GM21723 (cell line): ENCODE results near the gene SLF1.

Experiments
- ATAC-seq: cut with Tn5 transposase; IDR thresholded peaks from one replicate; pipeline ENCODE4 v1.9.1; 2021; ENCODE audit warnings: mild to moderate bottlenecking, moderate library complexity; ENCODE audit not compliant: unreplicated experiment

The SLF1 gene

GRCh38 chr5:94660506-94660905 lies 42.0 kb downstream of the SLF1 start:
- no peak for ATAC-seq

GRCh38 chr5:94661086-94661485 lies 42.6 kb downstream of the SLF1 start:
- ATAC-seq: no peak

- ATAC-seq: no peak
Measured at GRCh38 chr5:94667937-94668336, 49.5 kb downstream of the SLF1 start.

- no peak for ATAC-seq
Measured at GRCh38 chr5:94670726-94671125, 52.3 kb downstream of the SLF1 start.

- ATAC-seq: no peak
Measured at GRCh38 chr5:94672746-94673145, 54.3 kb downstream of the SLF1 start.

- ATAC-seq: no peak
Measured at GRCh38 chr5:94674490-94675382, 56.3 kb downstream of the SLF1 start.

GRCh38 chr5:94675965-94676618 lies 57.6 kb downstream of the SLF1 start:
- ATAC-seq: no peak

GRCh38 chr5:94682814-94683520 lies 64.5 kb downstream of the SLF1 start:
- no peak for ATAC-seq

- no peak for ATAC-seq
Measured at GRCh38 chr5:94689908-94690307, 71.4 kb downstream of the SLF1 start.

GRCh38 chr5:94690778-94691177 lies 72.3 kb downstream of the SLF1 start:
- no peak for ATAC-seq

- no peak for ATAC-seq
Measured at GRCh38 chr5:94691291-94691690, 72.8 kb downstream of the SLF1 start.

GRCh38 chr5:94691949-94692348 lies 73.5 kb downstream of the SLF1 start:
- no peak for ATAC-seq

GRCh38 chr5:94692581-94692980 lies 74.1 kb downstream of the SLF1 start:
- no peak for ATAC-seq

GRCh38 chr5:94693043-94693822 lies 74.8 kb downstream of the SLF1 start:
- ATAC-seq: peak; percentile 70

GRCh38 chr5:94693845-94694370 lies 75.4 kb downstream of the SLF1 start:
- ATAC-seq: no peak

- no peak for ATAC-seq
Measured at GRCh38 chr5:94694671-94695070, 76.2 kb downstream of the SLF1 start.

- no peak for ATAC-seq
Measured at GRCh38 chr5:94698197-94698596, 79.7 kb downstream of the SLF1 start.

GRCh38 chr5:94699562-94699961 lies 81.1 kb downstream of the SLF1 start:
- ATAC-seq: no peak

GRCh38 chr5:94700592-94700991 lies 82.1 kb downstream of the SLF1 start:
- peak; percentile 73 for ATAC-seq

GRCh38 chr5:94702729-94703128 lies 84.3 kb downstream of the SLF1 start:
- ATAC-seq: peak; percentile 62

GRCh38 chr5:94705427-94705826 lies 87.0 kb downstream of the SLF1 start:
- no peak for ATAC-seq
